HG03097 (cell line): ENCODE data around the gene S100A1.
"Not testable (repeated sequence)": the region's sequence is repeated elsewhere in the genome, so short reads cannot be mapped to it uniquely, and the experiment has no call there.

ENCODE experiments used
- ATAC-seq: cut with Tn5 transposase; IDR thresholded peaks from one replicate; pipeline ENCODE4 v1.9.1; 2021; ENCODE audit not compliant: unreplicated experiment, low FRiP score

S100A1 gene

GRCh38 chr1:153629971-153630370 is 1.7 kb downstream of the S100A1 start:
- ATAC-seq = no peak

GRCh38 chr1:153630384-153630783 is 2.1 kb downstream of the S100A1 start:
- no peak for ATAC-seq

- ATAC-seq = no peak
Observed at GRCh38 chr1:153631047-153632022, 3.1 kb downstream of the S100A1 start.

- no peak for ATAC-seq
Observed at GRCh38 chr1:153633161-153633753, 5.0 kb downstream of the S100A1 start.

- ATAC-seq = peak; percentile 82
Observed at GRCh38 chr1:153633754-153634665, 5.8 kb downstream of the S100A1 start, which contains the start of gene CHTOP. TSS of gene CHTOP (plus strand) at chr1:153634066. CDS start at chr1:153636589, 2,523 bp downstream.

- ATAC-seq = no peak
Observed at GRCh38 chr1:153635872-153636271, 7.6 kb downstream of the S100A1 start.

- no peak for ATAC-seq
Observed at GRCh38 chr1:153636312-153636711, 8.1 kb downstream of the S100A1 start.

- no peak for ATAC-seq
Observed at GRCh38 chr1:153638261-153638660, 10.0 kb downstream of the S100A1 start.

GRCh38 chr1:153639280-153639679 is 11.0 kb downstream of the S100A1 start:
- no peak for ATAC-seq

GRCh38 chr1:153640213-153640612 is 12.0 kb downstream of the S100A1 start:
- ATAC-seq = not testable (repeated sequence)

- no peak for ATAC-seq
Observed at GRCh38 chr1:153640861-153641260, 12.6 kb downstream of the S100A1 start.

- ATAC-seq = no peak
Observed at GRCh38 chr1:153642161-153642560, 13.9 kb downstream of the S100A1 start.

GRCh38 chr1:153643100-153643499 is 14.9 kb downstream of the S100A1 start:
- ATAC-seq = no peak

- no peak for ATAC-seq
Observed at GRCh38 chr1:153643816-153644215, 15.6 kb downstream of the S100A1 start.

- no peak for ATAC-seq
Observed at GRCh38 chr1:153646672-153647345, 18.6 kb downstream of the S100A1 start.

- ATAC-seq = no peak
Observed at GRCh38 chr1:153647346-153647714, 19.1 kb downstream of the S100A1 start.

- no peak for ATAC-seq
Observed at GRCh38 chr1:153648000-153648643, 19.9 kb downstream of the S100A1 start.

- ATAC-seq = no peak
Observed at GRCh38 chr1:153649137-153649862, 21.1 kb downstream of the S100A1 start.

GRCh38 chr1:153649863-153650235 is 21.6 kb downstream of the S100A1 start:
- no peak for ATAC-seq
